HCT116 (cell line): ENCODE measurements around the gene BMP5. TPM values are rescaled to one million over a fixed set of nuclear protein-coding genes. Genes with fewer than 3 reads are reported as not detected.

Experiments
- ATAC-seq: fragments of 200-7000 bp; cut with Tn5 transposase; 2 replicates; pipeline ENCODE4 v1.9.1; 2020; ENCODE audit warnings: mild to moderate bottlenecking, moderate library complexity
- BruUV-seq: library from RNA; stranded (reverse); fragments of 400-500 nt; replicated peaks from 2 replicates; lab custom pipeline; 2021; lab: Mats Ljungman, UMichigan
- CTCF ChIA-PET: fragments of 300-600 bp; sonication (Branson Sonifier 250); formaldehyde crosslinking; loops from one replicate; lab custom pipeline; 2021; ENCODE audit warnings: antibody characterized with exemption; lab: Charles Lee
- POLR2A ChIA-PET: fragments of 300-600, 350-600 bp; sonication (Branson Sonifier 250); formaldehyde crosslinking; loops from one replicate; lab custom pipeline; 2021; ENCODE audit warnings: antibody characterized with exemption; lab: Charles Lee
- RAD21 ChIA-PET, 2 experiments: fragments of 300-600 bp; sonication (Branson Sonifier 250); formaldehyde crosslinking; loops; one replicate each; lab custom pipeline; 2023; ENCODE audit warnings: low total read pairs in 2 of 2; ENCODE audit not compliant: uncharacterized antibody in 2 of 2, unreplicated experiment in 2 of 2, low non-redundant PET in 1 of 2; lab: Charles Lee
- DNase-seq: peaks from one replicate; pipeline ENCODE4 v3.0.0-alpha.2; 2010; ENCODE audit warnings: low read depth, low spot score
- H2AFZ ChIP-seq: fragments of 200-600 bp; shearing (Covaris generic), sonication (generic); 2 replicates; pipeline ENCODE4 v1.6.1; 2017; ENCODE audit warnings: low read depth, mixed run types, mixed read lengths, antibody characterized with exemption, low read length; ENCODE audit not compliant: poor library complexity, severe bottlenecking
- H3K27ac ChIP-seq: 2 replicates; pipeline ENCODE4 v1.5.1; 2012; ENCODE audit warnings: low read depth, low read length
- H3K27me3 ChIP-seq: fragments of 200-600 bp; sonication (generic); 2 replicates; pipeline ENCODE4 v1.6.1; 2016; ENCODE audit warnings: mixed run types, low read length, mixed read lengths; ENCODE audit not compliant: insufficient read depth
- H3K36me3 ChIP-seq, 2 experiments: fragments of 200-500 bp in 1 of 2; fragments of 200-600 bp in 1 of 2; sonication (Bioruptor generic) in 1 of 2; sonication (generic) in 1 of 2; 2 replicates each; pipeline versions ENCODE4 v1.5.1 to v1.6.1; 2014 to 2016; ENCODE audit warnings: low read length in 2 of 2, inconsistent platforms in 1 of 2, mixed read lengths in 1 of 2, mixed run types in 1 of 2; ENCODE audit not compliant: insufficient read depth in 2 of 2, control insufficient read depth in 1 of 2
- H3K4me1 ChIP-seq, 2 experiments: fragments of 200-600 bp in 1 of 2; sonication (generic) in 1 of 2; 2 replicates each; pipeline versions ENCODE4 v1.5.1 to v1.6.1; 2012 to 2017; ENCODE audit warnings: low read length in 2 of 2, inconsistent platforms in 1 of 2, mild to moderate bottlenecking in 1 of 2, mixed read lengths in 1 of 2, mixed run types in 1 of 2, moderate library complexity in 1 of 2; ENCODE audit not compliant: insufficient read depth in 2 of 2, control insufficient read depth in 1 of 2
- H3K4me2 ChIP-seq: fragments of 200-600 bp; sonication (generic); 2 replicates; pipeline ENCODE4 v1.6.1; 2017; ENCODE audit warnings: mixed run types, low read length, mixed read lengths
- H3K4me3 ChIP-seq, 2 experiments: fragments of 200-600 bp in 1 of 2; sonication (generic) in 1 of 2; replicated peaks in 1 of 2; 2 replicates each; pipeline ENCODE4 v1.5.1; 2011 to 2016; ENCODE audit warnings: low read length in 2 of 2, control low read depth in 1 of 2, low read depth in 1 of 2, mild to moderate bottlenecking in 1 of 2, mixed read lengths in 1 of 2, mixed run types in 1 of 2
- H3K79me2 ChIP-seq: fragments of 200-600 bp; sonication (generic); 2 replicates; pipeline ENCODE4 v1.6.1; 2017; ENCODE audit warnings: mild to moderate bottlenecking, mixed run types, low read length, moderate library complexity, mixed read lengths; ENCODE audit not compliant: insufficient read depth
- H3K9ac ChIP-seq: fragments of 200-600 bp; sonication (generic); 2 replicates; pipeline ENCODE4 v1.6.1; 2016; ENCODE audit warnings: low read length, mixed read lengths
- H3K9me2 ChIP-seq: fragments of 200-600 bp; sonication (generic), shearing (Covaris generic); 2 replicates; pipeline ENCODE4 v1.6.1; 2017; ENCODE audit warnings: mixed run types, mild to moderate bottlenecking, moderate library complexity; ENCODE audit not compliant: insufficient read depth
- H3K9me3 ChIP-seq, 2 experiments: fragments of 200-500 bp in 1 of 2; fragments of 200-600 bp in 1 of 2; sonication (Bioruptor generic) in 1 of 2; sonication (generic) in 1 of 2; 2 replicates each; pipeline ENCODE4 v1.6.1; 2014 to 2017; ENCODE audit warnings: low read length in 2 of 2, mixed read lengths in 2 of 2, inconsistent platforms in 1 of 2, low read depth in 1 of 2, mild to moderate bottlenecking in 1 of 2, mixed run types in 1 of 2, moderate library complexity in 1 of 2; ENCODE audit not compliant: control insufficient read depth in 1 of 2, insufficient read depth in 1 of 2
- H4K20me1 ChIP-seq: fragments of 200-600 bp; sonication (generic), shearing (Covaris generic); 2 replicates; pipeline ENCODE4 v1.6.1; 2017; ENCODE audit warnings: mixed run types, mild to moderate bottlenecking, moderate library complexity; ENCODE audit not compliant: insufficient read depth
- ATF3 ChIP-seq: IDR thresholded peaks from 2 replicates; pipeline ENCODE4 v1.6.1; 2012
- CBX3 ChIP-seq: IDR thresholded peaks from 2 replicates; pipeline ENCODE4 v1.6.1; 2012; ENCODE audit warnings: low read depth
- CEBPB ChIP-seq: IDR thresholded peaks from 2 replicates; pipeline ENCODE4 v1.6.1; 2012; ENCODE audit warnings: low read depth
- CTCF ChIP-seq, 3 experiments: fragments of 200-600 bp in 1 of 3; sonication (generic) in 1 of 3; IDR thresholded peaks in 2 of 3; conservative IDR thresholded peaks in 1 of 3; 2 replicates each; pipeline ENCODE4 v1.5.1; 2012 to 2017; ENCODE audit warnings: low read depth in 2 of 3, low read length in 2 of 3, antibody characterized with exemption in 1 of 3, borderline replicate concordance in 1 of 3, control low read depth in 1 of 3, mild to moderate bottlenecking in 1 of 3, mixed read lengths in 1 of 3, mixed run types in 1 of 3, moderate library complexity in 1 of 3; ENCODE audit not compliant: insufficient read depth in 1 of 3
- ELF1 ChIP-seq: IDR thresholded peaks from 2 replicates; pipeline ENCODE4 v1.6.1; 2012; ENCODE audit warnings: low read depth, borderline replicate concordance
- EZH2 ChIP-seq: fragments of 200-600 bp; sonication (generic); IDR thresholded peaks from 2 replicates; pipeline ENCODE4 v1.6.1; 2017; ENCODE audit warnings: antibody characterized with exemption, mixed run types
- POLR2A ChIP-seq: IDR thresholded peaks from 2 replicates; pipeline ENCODE4 v1.7.0; 2011; ENCODE audit warnings: borderline replicate concordance; ENCODE audit not compliant: insufficient read depth, insufficient read length; ENCODE audit errors: extremely low read depth
- SIN3A ChIP-seq: IDR thresholded peaks from 2 replicates; pipeline ENCODE4 v1.6.1; 2012; ENCODE audit warnings: low read depth
- SRF ChIP-seq: IDR thresholded peaks from 2 replicates; pipeline ENCODE4 v1.6.1; 2012; ENCODE audit warnings: low read depth
- intact Hi-C: fragments of 100-400 bp; cut with micrococcal nuclease; formaldehyde crosslinking; loops from 2 replicates; pipeline ENCODE4 v1.10.0; 2022
- total RNA-seq: library from RNA; stranded (reverse); gene quantifications from one replicate; pipeline ENCODE4 v1.2.1, GENCODE V29; 2021; ENCODE audit not compliant: unreplicated experiment
- TF ChIP-seq, protein P1 (sequence below): IDR thresholded peaks from 2 replicates; pipeline ENCODE4 v1.6.1; 2012; ENCODE audit warnings: low read depth
- TF ChIP-seq, protein P2 (sequence below): IDR thresholded peaks from 2 replicates; pipeline ENCODE4 v1.6.1; 2012

BMP5 gene
- total RNA-seq, 1 experiment from 2014 or later = not detected

- no peak for ATAC-seq
- intact Hi-C loops = no loop called here
These were observed 102.7 kb downstream of the BMP5 start for GRCh38 chr6:55772730-55773129.

GRCh38 chr6:55759536-55759935 lies 115.9 kb downstream of the BMP5 start:
- no peaks in the 10 kb centered on the region for H3K9me3 ChIP-seq
- H3K9me2 ChIP-seq = no peaks in the 10 kb centered on the region
- RAD21 ChIA-PET = interaction anchor here in 1 of 2 experiments (0.7 kb wide), 1 partner anchor 216 kb away, joined by 11 read pairs; no protein-coding TSS in a partner anchor
- H3K27ac ChIP-seq = no peak overlapping the region
- peaks cover 21% of the 10 kb centered on the region for H3K27me3 ChIP-seq
- H3K79me2 ChIP-seq = no peaks in the 10 kb centered on the region
- H2AFZ ChIP-seq = no peak overlapping the region
- CTCF ChIA-PET = interaction anchor here (0.7 kb wide), 1 partner anchor 125 kb away, joined by 6 read pairs; no protein-coding TSS in a partner anchor
- no peak for ATAC-seq
- H3K4me3 ChIP-seq = no peak overlapping the region
- H3K9ac ChIP-seq = no peak overlapping the region
- TF ChIP-seq SRF (no peak), POLR2A (no peak), ATF3 (no peak), CBX3 (no peak), CTCF (IDR thresholded peaks at IDR 0.05 in 2 of 3, conservative IDR thresholded peaks at IDR 0.05 in 1 of 3; ENCODE audit: borderline replicate concordance in 1 of 3, insufficient read depth in 1 of 3, low read depth in 2 of 3, low read length in 2 of 3) (no peak), SIN3A (no peak)
- TF ChIP-seq, protein P1, sequence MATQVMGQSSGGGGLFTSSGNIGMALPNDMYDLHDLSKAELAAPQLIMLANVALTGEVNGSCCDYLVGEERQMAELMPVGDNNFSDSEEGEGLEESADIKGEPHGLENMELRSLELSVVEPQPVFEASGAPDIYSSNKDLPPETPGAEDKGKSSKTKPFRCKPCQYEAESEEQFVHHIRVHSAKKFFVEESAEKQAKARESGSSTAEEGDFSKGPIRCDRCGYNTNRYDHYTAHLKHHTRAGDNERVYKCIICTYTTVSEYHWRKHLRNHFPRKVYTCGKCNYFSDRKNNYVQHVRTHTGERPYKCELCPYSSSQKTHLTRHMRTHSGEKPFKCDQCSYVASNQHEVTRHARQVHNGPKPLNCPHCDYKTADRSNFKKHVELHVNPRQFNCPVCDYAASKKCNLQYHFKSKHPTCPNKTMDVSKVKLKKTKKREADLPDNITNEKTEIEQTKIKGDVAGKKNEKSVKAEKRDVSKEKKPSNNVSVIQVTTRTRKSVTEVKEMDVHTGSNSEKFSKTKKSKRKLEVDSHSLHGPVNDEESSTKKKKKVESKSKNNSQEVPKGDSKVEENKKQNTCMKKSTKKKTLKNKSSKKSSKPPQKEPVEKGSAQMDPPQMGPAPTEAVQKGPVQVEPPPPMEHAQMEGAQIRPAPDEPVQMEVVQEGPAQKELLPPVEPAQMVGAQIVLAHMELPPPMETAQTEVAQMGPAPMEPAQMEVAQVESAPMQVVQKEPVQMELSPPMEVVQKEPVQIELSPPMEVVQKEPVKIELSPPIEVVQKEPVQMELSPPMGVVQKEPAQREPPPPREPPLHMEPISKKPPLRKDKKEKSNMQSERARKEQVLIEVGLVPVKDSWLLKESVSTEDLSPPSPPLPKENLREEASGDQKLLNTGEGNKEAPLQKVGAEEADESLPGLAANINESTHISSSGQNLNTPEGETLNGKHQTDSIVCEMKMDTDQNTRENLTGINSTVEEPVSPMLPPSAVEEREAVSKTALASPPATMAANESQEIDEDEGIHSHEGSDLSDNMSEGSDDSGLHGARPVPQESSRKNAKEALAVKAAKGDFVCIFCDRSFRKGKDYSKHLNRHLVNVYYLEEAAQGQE = no peak
- TF ChIP-seq, protein P2, sequence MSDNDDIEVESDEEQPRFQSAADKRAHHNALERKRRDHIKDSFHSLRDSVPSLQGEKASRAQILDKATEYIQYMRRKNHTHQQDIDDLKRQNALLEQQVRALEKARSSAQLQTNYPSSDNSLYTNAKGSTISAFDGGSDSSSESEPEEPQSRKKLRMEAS = no peak
- TF ChIP-seq, all 23 proteins: peak for 0
- Histone ChIP-seq H3K4me1 (no peaks in the 10 kb centered on the region), H3K36me3 (no peaks in the 10 kb centered on the region), H4K20me1 (no peaks in the 10 kb centered on the region), H3K4me2 (no peak overlapping the region)
- intact Hi-C loops = no loop called here
- BruUV-seq = no TSS peak
- no peak for DNase-seq
- POLR2A ChIA-PET = interaction anchor here (0.7 kb wide), 1 partner anchor 243 kb away, joined by 3 read pairs; no protein-coding TSS in a partner anchor

More at GRCh38 chr6:55772730-55773129, 102.7 kb downstream of the BMP5 start:
- Histone ChIP-seq H3K9me3 (no peaks in the 10 kb centered on the region), H3K4me2 (no peak overlapping the region), H3K36me3 (no peaks in the 10 kb centered on the region), H3K27me3 (peaks cover 63% of the 10 kb centered on the region), H3K79me2 (no peaks in the 10 kb centered on the region), H3K27ac (no peak overlapping the region), H3K9ac (no peak overlapping the region), H2AFZ (no peak overlapping the region), H4K20me1 (no peaks in the 10 kb centered on the region), H3K9me2 (no peaks in the 10 kb centered on the region), H3K4me1 (no peaks in the 10 kb centered on the region), H3K4me3 (no peak overlapping the region)
- TF ChIP-seq ELF1 (no peak), CEBPB (no peak), SRF (no peak), EZH2 (no peak)
- CTCF ChIA-PET = no interaction called here
- POLR2A ChIA-PET = no interaction called here
- no peak for DNase-seq
- RAD21 ChIA-PET = no interaction called here
- no TSS peak for BruUV-seq
